ENCODE data around the gene SH3PXD2A.

Gene SH3PXD2A

GRCh38 chr10:103593022-103593570 is 262.3 kb downstream of the SH3PXD2A start:
- no peak for DNase-seq

- peak; percentile 44 for DNase-seq
Observed at GRCh38 chr10:103592186-103593021, 263.0 kb downstream of the SH3PXD2A start.

- no peak for DNase-seq
Observed at GRCh38 chr10:103590744-103591291, 264.6 kb downstream of the SH3PXD2A start.

- DNase-seq = no peak
Observed at GRCh38 chr10:103590060-103590459, 265.3 kb downstream of the SH3PXD2A start.

GRCh38 chr10:103589074-103589630 is 266.2 kb downstream of the SH3PXD2A start:
- DNase-seq = no peak

- no peak for DNase-seq
Observed at GRCh38 chr10:103587073-103587472, 268.3 kb downstream of the SH3PXD2A start.

- no peak for DNase-seq
Observed at GRCh38 chr10:103585011-103585405, 270.4 kb downstream of the SH3PXD2A start.

- peak; percentile 70 for DNase-seq
Observed at GRCh38 chr10:103584216-103585010, 271.0 kb downstream of the SH3PXD2A start.

- no peak for DNase-seq
Observed at GRCh38 chr10:103583871-103584215, 271.5 kb downstream of the SH3PXD2A start.

- DNase-seq = no peak
Observed at GRCh38 chr10:103582331-103583123, 272.8 kb downstream of the SH3PXD2A start.

- no peak for DNase-seq
Observed at GRCh38 chr10:103581499-103581898, 273.9 kb downstream of the SH3PXD2A start.

GRCh38 chr10:103580430-103580829 is 274.9 kb downstream of the SH3PXD2A start:
- DNase-seq = no peak

- DNase-seq = no peak
Observed at GRCh38 chr10:103580011-103580410, 275.4 kb downstream of the SH3PXD2A start.

GRCh38 chr10:103578782-103579382 is 276.5 kb downstream of the SH3PXD2A start:
- DNase-seq = no peak

GRCh38 chr10:103576862-103577261 is 278.5 kb downstream of the SH3PXD2A start:
- DNase-seq = no peak

GRCh38 chr10:103576076-103576471 is 279.3 kb downstream of the SH3PXD2A start:
- DNase-seq = no peak

GRCh38 chr10:103575416-103576075 is 279.8 kb downstream of the SH3PXD2A start:
- no peak for DNase-seq

GRCh38 chr10:103574097-103575061 is 281.0 kb downstream of the SH3PXD2A start:
- no peak for DNase-seq

GRCh38 chr10:103573205-103573487 is 282.2 kb downstream of the SH3PXD2A start:
- DNase-seq = no peak
